Endothelial cell of umbilical vein (primary cell): ENCODE measurements around the gene CHRND. TPM values are rescaled to one million over a fixed set of nuclear protein-coding genes. Genes with fewer than 3 reads are reported as not detected.

ENCODE experiments used
- BruUV-seq: library from RNA; stranded (reverse); fragments of 400-500 nt; replicated peaks from 2 replicates; lab custom pipeline; 2021; lab: Mats Ljungman, UMichigan
- CTCF ChIA-PET: fragments of 300-600, 350-600 bp; sonication (Branson Sonifier 250); formaldehyde crosslinking; loops from one replicate; lab custom pipeline; 2021; ENCODE audit warnings: antibody characterized with exemption, inconsistent platforms; lab: Charles Lee
- POLR2A ChIA-PET: fragments of 300-600, 350-600 bp; sonication (Branson Sonifier 250); formaldehyde crosslinking; loops from one replicate; lab custom pipeline; 2021; ENCODE audit warnings: antibody characterized with exemption, inconsistent platforms; lab: Charles Lee
- DNase-seq: peaks from one replicate; pipeline ENCODE4 v3.0.0-alpha.2; 2011; ENCODE audit warnings: low read depth, low spot score
- FAIRE-seq: peaks from 2 replicates; lab custom pipeline; 2011; peaks lifted over from hg19 to GRCh38; lab: Jason Lieb, UNC
- H2AFZ ChIP-seq: 2 replicates; pipeline ENCODE4 v1.6.0; 2012; ENCODE audit warnings: low read depth, low read length, control low read depth, inconsistent platforms
- H3K27ac ChIP-seq: 2 replicates; pipeline ENCODE4 v1.5.1; 2011; ENCODE audit warnings: low read depth, mild to moderate bottlenecking, control low read depth, low read length, moderate library complexity; ENCODE audit not compliant: insufficient read depth
- H3K27me3 ChIP-seq, 2 experiments: 2 replicates each; pipeline versions ENCODE4 v1.6.0 to v1.6.1; 2011; ENCODE audit warnings: low read length in 2 of 2, mixed read lengths in 1 of 2; ENCODE audit not compliant: control insufficient read depth in 2 of 2, insufficient read depth in 2 of 2
- H3K36me3 ChIP-seq, 2 experiments: 2 replicates in 1 of 2; 3 replicates in 1 of 2; pipeline ENCODE4 v1.5.1; 2011; ENCODE audit warnings: low read length in 2 of 2, mild to moderate bottlenecking in 1 of 2, moderate library complexity in 1 of 2; ENCODE audit not compliant: control insufficient read depth in 2 of 2, insufficient read depth in 2 of 2; ENCODE audit errors: extremely low read depth in 1 of 2
- H3K4me1 ChIP-seq: 3 replicates; pipeline ENCODE4 v1.5.1; 2011; ENCODE audit warnings: mild to moderate bottlenecking, low read length; ENCODE audit not compliant: control insufficient read depth, insufficient read depth; ENCODE audit errors: extremely low read depth
- H3K4me2 ChIP-seq: 2 replicates; pipeline ENCODE4 v1.6.1; 2011; ENCODE audit warnings: low read length, control low read depth, mixed read lengths; ENCODE audit not compliant: insufficient read depth
- H3K4me3 ChIP-seq, 3 experiments: fragments of 200-600 bp in 1 of 3; sonication (generic), shearing (Covaris generic) in 1 of 3; replicated peaks in 1 of 3; 2 replicates each; pipeline ENCODE4 v1.5.1; 2011 to 2016; ENCODE audit warnings: control low read depth in 3 of 3, low read length in 3 of 3, mild to moderate bottlenecking in 2 of 3, inconsistent platforms in 1 of 3, low read depth in 1 of 3, moderate library complexity in 1 of 3; ENCODE audit not compliant: insufficient read depth in 1 of 3
- H3K79me2 ChIP-seq: 2 replicates; pipeline ENCODE4 v1.6.0; 2012; ENCODE audit warnings: low read length, inconsistent platforms; ENCODE audit not compliant: control insufficient read depth, insufficient read depth
- H3K9ac ChIP-seq: replicated peaks from 2 replicates; pipeline ENCODE3; 2011; ENCODE audit warnings: low read length, control low read depth; ENCODE audit not compliant: insufficient read depth; ENCODE audit errors: extremely low read depth
- H3K9me1 ChIP-seq: replicated peaks from 3 replicates; pipeline ENCODE4 v1.6.0; 2011; ENCODE audit warnings: mild to moderate bottlenecking, low read length; ENCODE audit not compliant: control insufficient read depth, insufficient read depth; ENCODE audit errors: extremely low read depth
- H3K9me3 ChIP-seq: replicated peaks from 2 replicates; pipeline ENCODE4 v1.5.1; 2012; ENCODE audit warnings: low read length, inconsistent platforms; ENCODE audit not compliant: control insufficient read depth, insufficient read depth
- H4K20me1 ChIP-seq: replicated peaks from 2 replicates; pipeline ENCODE3; 2011; ENCODE audit warnings: mild to moderate bottlenecking, low read length; ENCODE audit not compliant: control insufficient read depth, insufficient read depth; ENCODE audit errors: extremely low read depth
- CTCF ChIP-seq, 2 donors: IDR thresholded peaks; 1 replicate in 1 of 2; 2 replicates in 1 of 2; pipeline ENCODE4 v1.5.1; 2011; ENCODE audit warnings: low read length in 2 of 2, mild to moderate bottlenecking in 2 of 2, moderate library complexity in 2 of 2, control low read depth in 1 of 2, inconsistent platforms in 1 of 2, low read depth in 1 of 2; ENCODE audit not compliant: insufficient read depth in 1 of 2; ENCODE audit errors: extremely low read depth in 1 of 2
- EZH2 ChIP-seq: IDR thresholded peaks from 2 replicates; pipeline ENCODE4 v1.6.1; 2012; ENCODE audit warnings: borderline replicate concordance, low read depth, mild to moderate bottlenecking, moderate library complexity, low read length, inconsistent platforms; ENCODE audit not compliant: severe bottlenecking
- FOS ChIP-seq: IDR thresholded peaks from 2 replicates; pipeline ENCODE4 v1.6.1; 2011; ENCODE audit warnings: mild to moderate bottlenecking, low read length, moderate library complexity, borderline replicate concordance; ENCODE audit not compliant: insufficient read depth
- GATA2 ChIP-seq: IDR thresholded peaks from 2 replicates; pipeline ENCODE4 v1.7.0; 2011; ENCODE audit warnings: low read depth, mild to moderate bottlenecking, moderate library complexity, mixed read lengths, low read length; ENCODE audit not compliant: insufficient read length, insufficient read depth
- JUN ChIP-seq: IDR thresholded peaks from 2 replicates; pipeline ENCODE4 v1.6.1; 2011; ENCODE audit warnings: borderline replicate concordance, low read depth; ENCODE audit not compliant: insufficient read length, insufficient read depth
- MAX ChIP-seq: IDR thresholded peaks from 2 replicates; pipeline ENCODE4 v1.6.1; 2011; ENCODE audit not compliant: insufficient read depth, insufficient read length
- MYC ChIP-seq: IDR thresholded peaks from one replicate; pipeline ENCODE4 v1.6.1; 2011; ENCODE audit warnings: mild to moderate bottlenecking, low read depth, low read length
- POLR2A ChIP-seq: IDR thresholded peaks from 2 replicates; pipeline ENCODE4 v1.6.1; 2012; ENCODE audit warnings: low read depth, mild to moderate bottlenecking, control low read depth, low read length
- POLR2AphosphoS5 ChIP-seq: IDR thresholded peaks from 2 replicates; pipeline ENCODE4 v1.6.1; 2012; ENCODE audit warnings: low read depth, mild to moderate bottlenecking, control low read depth, low read length, moderate library complexity; ENCODE audit not compliant: insufficient read depth
- dilution Hi-C: fragments of 300-500 bp; cut with MboI; formaldehyde crosslinking; loops from one replicate; pipeline ENCODE4 v1.15.0; 2019; ENCODE audit warnings: low sequenced_read_pairs; ENCODE audit not compliant: extremely low pct_ligation_motif_present
- intact Hi-C: fragments of 100-400 bp; cut with micrococcal nuclease; formaldehyde crosslinking; loops from one replicate; pipeline ENCODE4 v1.10.0; 2022
- polyA plus RNA-seq, 4 experiments: library from polyadenylated mRNA; depleted of rRNA in 3 of 4; stranded (reverse) in 3 of 4; unstranded in 1 of 4; fragments of >200 nt; gene quantifications; 2 replicates each; pipeline versions ENCODE4 v1.2.1 to v1.2.3, GENCODE V29; 2011 to 2012; ENCODE audit warnings: missing spikeins in 1 of 4
- total RNA-seq: library from RNA; stranded (reverse); gene quantifications from 2 replicates; pipeline ENCODE4 v1.2.3, GENCODE V29; 2021

CHRND gene
- total and polyA plus RNA-seq, 2 donors (not counting 3 experiments of a cell fraction or from before 2014, with no cell fraction given) = not detected

- Histone ChIP-seq H2AFZ (no peak overlapping the region), H3K9me3 (no peaks in the 10 kb centered on the region), H3K4me1 (no peaks in the 10 kb centered on the region), H3K9ac (no peak overlapping the region), H3K4me3 (no peak overlapping the region), H3K9me1 (no peaks in the 10 kb centered on the region), H3K27me3 (no peaks in the 10 kb centered on the region), H3K36me3 (peaks cover 5 to 14% of the 10 kb centered on the region in 2 experiments), H3K4me2 (no peak overlapping the region), H3K27ac (no peak overlapping the region), H3K79me2 (no peaks in the 10 kb centered on the region), H4K20me1 (no peaks in the 10 kb centered on the region)
- dilution Hi-C loops (no loop called here), intact Hi-C loops (no loop called here)
- BruUV-seq = no TSS peak
- DNase-seq = no peak
- POLR2A ChIA-PET = no interaction called here
- FAIRE-seq = no peak
- CTCF ChIA-PET = interaction anchor here (0.7 kb wide), 1 partner anchor 873 kb away, joined by 3 read pairs; no protein-coding TSS in a partner anchor
- no peak for TF ChIP-seq FOS
- no peak for TF ChIP-seq POLR2A
- no peak for TF ChIP-seq POLR2AphosphoS5
- TF ChIP-seq CTCF (IDR thresholded peaks at IDR 0.05; ENCODE audit: extremely low read depth in 1 of 2, insufficient read depth in 1 of 2, low read depth in 1 of 2, low read length in 2 of 2) = no peak
- no peak for TF ChIP-seq EZH2
- TF ChIP-seq MAX = no peak
- no peak for TF ChIP-seq JUN
- no peak for TF ChIP-seq MYC
- no peak for TF ChIP-seq GATA2
Observed at GRCh38 chr2:232575404-232575746, 49.4 kb downstream of the CHRND start.
